ENCODE results near the gene POU3F3. TPM values are rescaled to one million over a fixed set of nuclear protein-coding genes. Genes with fewer than 3 reads are reported as not detected.

The POU3F3 gene
- total RNA-seq, 1 donor from 2014 or later = 266 TPM

DNA sequence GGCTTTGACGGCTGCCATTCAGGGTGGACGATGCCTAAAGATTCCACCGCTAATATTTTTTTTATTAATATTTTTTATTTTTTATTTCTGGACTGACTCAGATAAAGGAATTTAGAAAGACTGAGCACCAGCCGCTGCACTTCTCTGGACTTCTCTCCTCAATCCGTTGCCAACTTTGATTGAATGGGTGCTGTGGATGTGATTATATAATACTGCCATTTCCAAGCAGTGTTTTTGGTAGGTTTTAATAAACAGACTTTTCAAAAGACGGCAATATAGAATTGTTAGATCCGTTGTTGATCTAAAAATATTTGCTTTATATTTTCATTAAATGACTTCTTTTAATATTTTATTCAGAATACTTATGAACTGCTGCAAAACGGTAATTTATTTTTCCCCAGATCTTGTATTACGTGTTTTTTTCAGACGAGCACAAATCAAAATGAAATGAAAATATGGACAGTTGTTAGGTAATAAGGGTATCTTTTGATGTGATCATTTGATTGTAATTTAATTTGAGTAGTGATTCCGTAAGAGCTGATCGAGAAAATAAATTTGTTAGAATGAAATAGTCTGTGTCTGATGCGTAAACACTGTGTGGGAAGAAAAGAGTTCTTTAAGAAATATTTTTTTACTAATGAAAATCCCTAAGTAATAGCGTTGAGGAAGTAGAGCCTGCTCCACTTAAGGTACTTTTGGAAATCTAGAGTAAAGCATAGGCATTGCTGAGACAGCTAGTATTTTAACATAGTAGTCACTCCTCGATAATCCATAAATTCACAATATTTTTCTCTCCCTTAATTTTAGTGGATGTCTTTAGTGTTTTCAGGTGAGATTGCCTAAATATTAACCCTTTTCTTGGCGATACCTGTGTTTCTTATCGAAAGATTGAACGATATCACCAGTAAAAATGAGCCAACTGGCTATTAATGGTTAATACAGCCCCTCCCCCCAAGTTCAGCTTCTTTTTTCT is 4.4 kb downstream of the POU3F3 start:
- DNase-seq (ENCODE audit: low spot score in 2 of 2) (peak in 1 of 2 donors; percentile 57), FAIRE-seq (no peak)

DNA sequence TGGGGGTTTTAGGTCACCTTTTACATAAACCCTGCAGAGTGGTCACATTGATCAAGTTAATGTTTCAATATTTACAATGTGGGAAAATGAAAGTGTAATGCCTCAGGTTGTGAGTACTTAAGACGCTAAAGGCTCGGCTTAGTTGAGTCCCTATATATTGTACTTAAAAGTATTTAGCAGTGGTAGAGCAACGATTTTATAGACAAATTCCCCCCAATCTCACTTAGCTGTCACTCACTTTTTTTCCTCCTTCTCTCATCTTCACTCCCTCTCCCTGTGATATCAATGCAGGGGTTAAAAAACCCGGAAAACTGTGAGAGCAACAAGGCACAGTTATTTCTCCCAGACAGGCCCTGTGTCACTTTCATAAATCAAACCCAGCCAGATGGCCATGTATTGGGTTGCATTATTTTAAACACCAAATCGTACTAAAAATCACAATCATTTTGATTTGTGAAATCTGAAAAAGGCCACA is 5.4 kb downstream of the POU3F3 start:
- peak in 1 of 2 donors; percentile 40 for DNase-seq (ENCODE audit: low spot score in 2 of 2)
- no peak for FAIRE-seq

DNA sequence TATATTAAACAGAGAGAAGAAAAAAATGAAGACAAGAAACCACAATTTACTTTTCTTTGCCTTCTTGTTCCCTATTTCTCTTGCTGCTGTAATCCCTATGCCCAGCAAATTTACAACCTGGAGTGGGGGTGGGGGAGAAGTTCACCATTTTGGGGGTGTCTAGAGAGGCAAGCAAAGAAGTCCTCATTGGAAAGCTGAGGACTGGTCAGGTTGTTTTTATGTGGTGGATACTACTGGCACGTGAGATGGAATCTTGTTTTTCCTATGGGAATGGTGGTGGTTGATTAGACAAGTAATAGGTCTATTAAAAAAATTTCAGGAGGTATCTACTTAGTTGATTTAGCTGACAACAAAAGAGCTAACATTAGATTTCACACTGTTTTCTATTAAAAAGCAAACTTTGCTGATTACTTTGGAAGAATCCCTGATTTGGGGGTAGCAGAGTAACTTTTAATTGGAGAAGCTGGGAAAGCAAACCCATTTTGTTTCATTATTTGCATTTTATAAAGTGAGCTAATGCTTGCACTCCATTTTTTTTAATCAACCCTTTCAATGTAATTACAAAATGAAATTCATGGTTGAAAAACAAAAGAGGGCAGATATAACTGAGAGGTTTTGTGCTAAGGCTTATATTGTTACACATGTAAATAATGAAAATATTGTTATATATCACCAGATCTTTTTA is 6.0 kb downstream of the POU3F3 start:
- DNase-seq (ENCODE audit: low spot score in 2 of 2) (no peak), FAIRE-seq (peak; percentile 24)

DNA sequence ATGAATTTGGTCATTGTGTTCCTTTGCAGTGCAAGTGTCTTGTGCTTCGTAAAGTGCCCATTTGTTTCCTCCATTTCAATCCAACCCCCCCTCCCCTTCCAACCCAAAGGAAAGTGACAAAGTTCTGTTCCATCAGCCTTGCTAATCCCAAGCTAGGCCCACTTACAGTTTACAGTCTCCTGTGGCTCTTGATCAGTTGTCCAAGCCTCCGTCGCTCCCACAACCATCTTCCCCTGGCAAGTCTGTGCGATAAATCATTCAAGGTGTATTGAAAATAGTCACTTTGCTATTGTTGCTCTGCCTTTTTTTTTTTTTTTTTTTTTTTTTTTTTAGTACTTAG is 6.5 kb downstream of the POU3F3 start:
- FAIRE-seq = no peak
- peak in 1 of 2 donors; percentile 50 for DNase-seq (ENCODE audit: low spot score in 2 of 2)

DNA sequence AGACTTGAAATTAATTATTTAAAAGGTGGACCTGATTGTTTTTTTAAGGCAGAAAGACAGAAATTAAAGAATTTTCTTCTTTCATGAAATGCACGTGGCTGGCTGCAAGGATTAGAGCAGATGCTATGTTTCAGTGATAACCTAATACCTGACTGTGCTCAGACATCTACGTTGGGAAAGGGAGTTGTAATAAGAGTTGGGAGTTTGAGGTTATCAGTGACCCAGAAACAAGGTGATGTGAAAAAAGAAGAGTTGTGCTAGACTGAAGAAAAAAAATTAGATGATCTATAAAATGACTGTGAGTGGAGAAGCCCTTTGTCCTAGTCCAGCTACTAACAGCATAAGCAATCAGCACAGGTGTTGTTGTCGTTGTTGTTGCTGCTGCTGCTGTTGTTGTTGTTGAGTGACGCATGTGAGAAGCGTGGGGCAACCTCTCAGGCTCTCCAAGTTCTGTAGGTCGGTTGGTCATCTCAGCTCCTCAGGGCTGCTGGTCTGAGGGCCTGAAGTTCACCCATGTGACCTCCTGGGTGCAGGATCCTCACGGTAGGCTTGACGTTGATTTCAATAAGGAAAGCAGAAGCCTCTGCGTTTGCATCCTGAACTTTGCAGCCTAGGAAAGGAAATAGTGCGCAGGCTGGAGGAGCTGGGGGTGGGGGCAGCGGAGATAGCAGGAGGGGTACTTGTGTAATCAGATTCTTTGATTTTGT is 7.6 kb downstream of the POU3F3 start:
- DNase-seq (ENCODE audit: low spot score in 2 of 2) = peak in 1 of 2 donors; percentile 46
- FAIRE-seq = no peak

DNA sequence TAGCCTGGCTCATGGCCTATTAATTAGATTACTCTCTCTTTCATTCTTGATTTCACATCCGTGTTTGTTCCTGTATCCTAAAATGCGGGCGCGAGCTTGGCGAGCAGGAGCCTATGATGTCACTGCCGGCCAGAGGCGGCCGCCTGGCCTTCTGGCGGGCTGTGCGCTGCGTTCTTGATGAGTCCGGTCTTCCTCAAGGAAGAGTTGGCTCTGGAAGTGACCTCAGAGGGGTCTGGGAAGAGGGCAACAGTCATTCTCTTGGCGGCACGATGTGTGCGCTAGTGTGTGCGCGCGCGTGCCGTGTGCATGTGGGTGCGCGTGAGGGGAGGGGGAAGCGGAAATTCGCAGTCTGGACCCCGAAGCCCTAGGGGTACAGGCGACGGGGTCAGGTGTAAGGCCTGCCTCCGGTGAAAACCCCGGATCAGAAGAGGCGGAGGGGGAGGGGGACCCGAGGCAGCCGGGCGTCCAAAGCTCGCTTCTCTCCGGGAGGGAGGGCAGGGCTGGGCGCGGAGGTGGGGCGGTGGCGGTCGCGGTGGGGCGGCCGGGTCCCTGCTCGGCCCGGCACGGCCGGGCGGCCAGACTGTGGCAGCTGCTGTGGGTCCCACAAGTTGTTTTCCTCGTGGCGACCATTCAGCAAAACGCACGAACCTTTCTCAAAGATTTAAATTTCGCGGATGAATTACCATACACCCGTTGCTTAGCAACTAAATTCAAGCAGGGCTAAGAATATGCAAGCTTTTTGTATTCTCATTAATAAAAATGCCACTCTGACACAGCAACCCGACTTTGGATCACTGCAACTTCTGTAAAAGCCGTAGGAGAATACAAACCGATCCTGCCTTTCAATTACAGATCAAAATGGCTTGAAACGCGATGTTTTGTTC is 8.4 kb downstream of the POU3F3 start:
- FAIRE-seq (no peak), DNase-seq (ENCODE audit: low spot score in 2 of 2) (peak in 1 of 2 donors; percentile 71)

DNA sequence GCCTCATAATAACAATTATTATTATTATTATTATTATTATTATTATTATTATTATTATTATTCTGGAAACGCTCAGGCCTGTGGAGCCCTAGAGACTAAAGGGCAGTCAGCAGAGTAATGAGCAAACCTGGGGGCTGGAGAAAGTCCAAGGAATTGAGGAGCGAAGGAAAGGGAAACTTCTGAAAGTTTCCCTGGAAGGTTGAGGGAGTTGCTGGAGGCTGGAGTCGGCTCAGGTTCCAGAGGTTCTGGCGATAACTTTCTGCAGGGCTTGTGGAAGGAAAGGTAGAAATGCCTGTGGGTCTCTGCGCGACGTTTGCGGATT is 9.2 kb downstream of the POU3F3 start:
- DNase-seq (ENCODE audit: low spot score in 2 of 2) (peak in 1 of 2 donors; percentile 49), FAIRE-seq (no peak)

DNA sequence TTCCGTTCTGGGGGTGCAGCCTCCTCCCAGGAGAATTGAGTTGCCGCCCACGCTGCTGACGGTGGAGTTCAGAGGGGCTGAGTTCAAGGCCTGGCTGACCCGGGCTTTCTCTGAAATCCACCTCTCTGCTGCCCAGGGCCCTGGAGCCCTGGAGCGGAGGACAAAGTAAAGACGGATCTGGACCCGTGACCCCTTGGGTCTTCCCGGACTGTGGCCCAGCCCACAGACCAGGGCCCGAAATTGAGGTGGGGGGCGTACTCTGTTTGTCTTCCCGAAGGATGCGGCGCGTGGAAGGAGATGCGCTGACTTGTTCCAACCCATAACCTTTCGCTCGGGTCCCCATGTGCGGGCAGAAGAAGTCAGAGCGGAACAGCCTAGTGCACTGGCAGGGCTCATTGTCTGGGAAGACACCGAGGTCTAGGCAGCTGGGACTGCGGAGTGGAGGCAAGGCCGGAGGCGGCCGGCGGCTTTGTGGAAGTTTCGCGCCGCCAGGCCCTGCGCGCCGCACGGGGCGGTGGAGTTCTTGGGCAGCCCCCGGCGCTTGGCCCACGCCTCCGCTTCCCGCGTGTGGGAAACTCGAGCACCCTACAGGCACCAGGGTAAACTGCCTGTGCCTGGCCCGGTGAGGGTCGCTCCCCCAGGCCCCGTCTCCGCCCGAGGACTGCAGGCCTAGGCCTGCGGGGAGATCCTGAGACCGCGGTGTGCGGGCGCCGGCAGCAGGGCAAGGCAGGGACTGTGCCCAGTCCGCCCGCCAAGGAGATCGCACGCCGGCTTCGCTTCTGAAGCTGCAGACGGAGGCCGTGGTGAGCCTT is 9.8 kb downstream of the POU3F3 start:
- FAIRE-seq (no peak), DNase-seq (ENCODE audit: low spot score in 2 of 2) (peak in 1 of 2 donors; percentile 40)

DNA sequence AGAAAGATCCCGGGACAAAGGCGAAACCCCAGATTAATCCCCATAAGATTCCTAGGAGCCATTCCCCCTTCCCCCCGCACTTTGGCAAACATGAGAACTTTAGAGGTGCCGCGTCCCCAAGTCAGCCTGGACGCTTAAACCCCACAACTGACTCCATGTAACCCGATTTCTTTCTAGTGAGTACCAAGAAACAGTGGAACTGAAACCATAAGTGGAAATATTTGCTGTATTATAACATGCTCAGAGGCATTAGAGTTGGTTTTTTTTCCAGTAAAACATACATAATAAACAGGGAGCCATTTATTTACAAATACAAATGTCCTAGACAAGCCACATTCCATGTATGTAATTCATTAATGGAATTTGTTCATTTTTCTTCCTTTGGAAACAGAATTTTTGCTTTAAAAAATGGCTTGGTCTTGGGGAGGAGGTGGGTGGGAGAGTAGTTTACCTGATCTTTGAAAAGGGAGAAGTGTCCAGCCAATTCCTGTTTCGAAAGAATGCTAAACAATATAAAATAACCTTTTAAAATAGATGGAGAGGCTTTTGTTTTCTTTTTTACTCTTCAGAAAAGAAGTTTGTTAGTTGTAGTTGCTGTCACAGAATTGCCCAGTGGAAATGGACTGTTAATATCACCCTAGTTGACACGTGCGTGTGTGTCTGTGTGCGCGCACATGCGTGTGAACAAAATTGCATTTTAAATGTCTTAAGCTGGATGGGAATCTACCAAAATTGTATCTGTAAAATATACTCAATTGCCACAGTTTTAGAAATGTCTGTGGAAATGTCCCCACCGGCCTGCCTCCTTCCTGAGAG is 10.6 kb downstream of the POU3F3 start:
- DNase-seq (ENCODE audit: low spot score in 2 of 2) (no peak), FAIRE-seq (no peak)

DNA sequence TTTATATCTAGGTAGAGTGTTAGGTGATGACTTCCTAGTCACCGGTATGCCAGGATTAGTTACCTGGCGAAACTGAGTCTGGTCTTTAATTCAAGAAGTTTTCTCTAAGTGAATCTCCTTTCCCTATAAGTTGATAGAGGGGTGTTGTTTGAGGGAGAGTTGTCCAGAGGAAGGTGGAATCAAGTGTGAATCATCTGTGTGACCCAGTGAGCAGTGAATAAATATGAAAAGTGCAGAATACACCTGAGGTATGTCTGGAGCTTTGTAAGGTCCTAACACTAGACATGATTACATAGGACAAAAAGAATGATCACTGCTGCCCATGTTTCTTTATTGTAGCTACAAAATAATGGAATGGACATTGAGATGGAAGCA is 11.2 kb downstream of the POU3F3 start:
- peak in 1 of 2 donors; percentile 19 for DNase-seq (ENCODE audit: low spot score in 2 of 2)
- FAIRE-seq = no peak

DNA sequence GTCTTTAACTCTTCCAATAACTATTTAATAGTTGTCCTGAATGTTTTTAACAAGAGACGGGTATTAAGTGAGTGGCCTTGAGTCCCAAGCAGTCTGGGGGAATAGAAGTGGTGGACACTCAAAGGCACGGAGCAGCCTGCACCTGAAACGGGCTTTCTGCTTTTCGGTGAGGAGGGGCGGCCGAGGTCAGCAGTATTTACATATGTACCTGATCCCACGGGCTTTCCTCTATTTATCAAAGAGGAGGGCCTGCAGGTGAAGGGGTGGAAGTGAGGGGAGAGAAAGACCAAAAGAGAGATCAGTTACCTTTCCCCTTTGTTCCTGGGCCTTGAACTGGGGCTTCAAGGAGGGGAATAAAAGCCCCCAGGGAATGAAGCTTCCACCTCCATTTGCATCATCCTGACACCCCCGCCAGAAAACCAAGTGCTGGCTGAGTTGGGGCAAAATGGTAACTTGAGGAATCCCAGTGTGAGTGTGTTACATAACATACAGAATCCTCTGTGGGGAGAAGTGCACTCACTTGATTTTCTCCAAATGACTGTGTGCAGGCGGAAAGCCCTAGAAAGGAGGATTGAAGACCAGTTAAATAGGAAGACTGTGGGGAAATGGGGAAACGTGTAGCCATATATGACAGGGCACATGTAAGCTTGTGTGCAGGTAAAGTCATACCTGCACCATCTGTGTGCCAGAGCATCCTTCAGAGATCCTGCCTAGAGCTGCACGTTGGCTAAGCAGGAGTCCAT is 12.4 kb downstream of the POU3F3 start:
- no peak for FAIRE-seq

DNA sequence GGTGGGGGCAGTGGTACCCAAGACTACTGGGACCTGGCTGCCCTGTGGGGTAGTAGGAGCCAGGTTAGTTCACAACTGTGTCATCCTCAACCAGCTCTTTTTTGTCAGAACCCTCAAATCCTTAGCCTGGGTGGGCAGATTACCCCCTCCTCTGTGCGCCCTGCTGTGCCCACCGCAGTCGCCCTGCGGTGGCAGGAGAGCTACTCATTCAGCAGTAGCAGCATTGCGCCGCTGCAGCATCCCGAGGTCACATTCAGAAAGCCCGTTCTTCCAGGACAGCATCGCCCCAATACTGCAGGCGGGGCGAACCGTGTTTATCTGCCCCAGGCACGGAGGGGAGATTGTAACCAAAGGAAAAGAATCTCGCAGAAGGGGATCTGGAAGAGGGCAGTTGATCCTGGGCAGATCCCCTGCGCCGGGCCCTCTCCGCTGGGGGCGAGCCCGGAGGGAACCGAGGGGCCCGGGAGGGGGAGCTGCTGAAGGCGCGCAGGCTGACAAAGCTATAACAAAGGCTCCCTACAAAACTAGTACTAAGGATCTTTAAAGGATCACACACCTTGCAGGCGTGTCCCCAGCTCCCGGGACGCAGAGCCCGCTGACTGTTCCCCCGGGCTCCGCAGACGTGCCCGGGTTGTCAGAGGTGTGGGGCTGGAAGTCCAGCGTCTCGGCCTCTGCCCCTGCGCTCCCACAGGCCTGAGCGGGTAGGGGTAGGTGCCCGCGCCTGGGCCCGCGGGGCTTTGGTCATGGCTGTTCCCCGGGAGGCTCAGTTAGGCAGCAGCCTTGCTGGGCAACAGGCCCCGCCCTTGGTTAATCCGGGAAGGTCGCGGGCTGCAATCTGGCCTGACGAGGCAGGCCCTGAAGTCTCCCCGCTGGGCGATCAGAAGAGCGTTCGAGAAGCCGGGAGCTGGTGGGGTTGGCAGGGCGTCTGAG is 13.2 kb downstream of the POU3F3 start:
- DNase-seq (ENCODE audit: low spot score in 2 of 2) (peak in 1 of 2 donors; percentile 59), FAIRE-seq (no peak)

More for the DNA sequence above, 12.4 kb downstream of the POU3F3 start:
- DNase-seq (ENCODE audit: low spot score in 2 of 2) = peak in 1 of 2 donors; percentile 16

DNA sequence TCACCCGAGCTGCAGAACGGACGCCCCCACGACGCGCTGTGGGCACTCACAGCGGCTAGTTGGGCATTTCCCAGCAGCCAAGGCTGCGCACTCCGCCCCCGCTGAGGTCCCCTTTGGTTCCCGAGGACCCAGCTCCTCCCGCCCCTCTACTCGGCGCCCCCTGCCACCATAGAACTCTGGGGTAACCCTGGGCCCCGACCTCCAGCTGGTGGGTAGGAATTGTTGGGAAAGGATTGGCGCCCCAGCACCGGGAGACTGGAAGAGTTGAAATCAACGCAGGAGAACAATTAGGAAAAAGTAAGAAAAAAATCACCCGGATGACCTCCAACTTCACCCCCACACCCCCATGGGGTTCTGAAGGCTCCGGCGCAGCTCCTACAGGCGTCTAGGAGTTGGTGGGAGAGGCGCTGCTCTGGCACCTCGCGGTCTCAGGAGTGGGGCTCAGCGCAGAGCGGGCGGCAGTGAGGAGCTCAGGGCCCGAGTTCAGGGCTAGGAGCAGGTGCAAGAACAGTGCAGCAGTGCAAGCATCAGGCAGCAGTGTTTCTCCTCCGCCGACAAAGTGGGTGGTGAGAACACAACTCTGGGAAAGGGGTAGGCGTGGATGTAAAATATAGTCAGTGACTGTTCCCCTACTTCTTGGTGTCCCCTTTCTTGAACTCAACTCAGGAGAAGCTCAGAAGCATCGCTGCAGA is 14.0 kb downstream of the POU3F3 start:
- DNase-seq (ENCODE audit: low spot score in 2 of 2) (peak in 1 of 2 donors; percentile 25), FAIRE-seq (no peak)

DNA sequence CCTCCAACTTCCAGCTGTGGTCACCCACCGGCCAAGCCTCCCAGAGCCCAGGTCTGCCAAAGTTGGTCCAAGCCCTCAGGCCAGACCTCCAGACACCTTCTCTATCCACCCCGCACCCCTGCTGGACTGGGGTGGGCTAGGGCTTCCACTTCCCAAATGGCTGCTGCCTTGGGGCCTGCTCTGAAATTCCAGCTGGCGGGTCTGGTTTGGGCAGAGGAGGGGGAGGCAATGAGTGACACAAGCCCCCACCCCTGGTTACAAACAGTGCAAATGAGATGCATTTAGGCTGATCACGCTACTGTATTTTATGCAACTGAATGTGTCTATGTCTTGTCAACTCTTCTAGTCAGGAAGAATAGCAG is 14.6 kb downstream of the POU3F3 start:
- no peak for FAIRE-seq
- DNase-seq (ENCODE audit: low spot score in 2 of 2) = no peak

DNA sequence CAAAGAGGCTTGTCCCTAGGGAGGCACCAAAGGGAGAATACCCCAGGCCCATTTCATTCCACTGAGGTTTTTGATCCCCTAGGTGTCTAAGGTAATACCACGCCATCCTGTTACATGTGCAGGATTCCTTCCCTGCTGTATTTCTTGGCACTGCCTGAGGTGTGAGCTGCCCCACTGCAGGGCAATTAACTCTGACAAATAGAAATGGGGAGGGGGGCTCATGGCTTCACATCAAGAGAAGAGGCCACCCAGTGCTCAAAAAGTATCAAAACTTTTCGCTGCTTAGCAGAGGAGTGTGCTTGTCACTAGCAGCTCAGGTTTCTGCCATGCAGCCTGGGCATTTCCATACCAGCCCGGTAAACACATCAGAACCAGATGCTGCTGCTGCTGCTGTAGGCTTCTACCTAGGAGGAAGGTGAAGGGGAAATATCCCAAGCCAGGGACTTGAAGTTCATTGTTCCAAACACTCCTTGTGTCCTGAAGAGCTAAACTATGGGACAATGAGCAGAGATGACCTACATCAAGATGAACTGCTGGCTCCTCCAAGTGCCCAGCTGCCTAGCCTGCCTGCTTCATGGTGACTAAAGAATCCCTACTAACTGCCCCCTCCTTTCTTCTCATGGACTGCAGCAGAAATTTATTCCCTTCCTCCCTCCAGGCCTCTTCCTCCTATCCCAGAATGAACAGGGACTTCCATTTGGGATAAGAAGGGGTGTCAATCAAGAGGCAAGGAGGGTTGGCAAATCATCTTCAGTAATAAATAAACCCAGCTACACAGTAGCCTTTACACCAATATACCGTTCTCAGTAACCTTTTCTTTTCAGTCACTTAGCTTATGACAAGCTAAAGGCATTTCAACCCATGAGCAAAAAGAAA is 16.4 kb downstream of the POU3F3 start:
- FAIRE-seq (no peak), DNase-seq (ENCODE audit: low spot score in 2 of 2) (peak in 1 of 2 donors; percentile 18)
